Lower leg skin (tissue), 3 donors: ENCODE results near the gene UTF1.

Source experiments
- CTCF ChIP-seq, 3 donors: fragments of 450-650 bp; IDR thresholded peaks; one replicate each; pipeline ENCODE4 v1.5.1; 2016; ENCODE audit warnings: antibody characterized with exemption in 3 of 3, mild to moderate bottlenecking in 3 of 3, moderate library complexity in 2 of 3
- POLR2A ChIP-seq, 2 donors: fragments of 450-650 bp; IDR thresholded peaks; one replicate each; pipeline ENCODE4 v1.6.1; 2016 to 2017; ENCODE audit warnings: antibody characterized with exemption in 2 of 2, mild to moderate bottlenecking in 1 of 2, moderate library complexity in 1 of 2

GRCh38 chr10:133191651-133192050, 38.4 kb upstream of the UTF1 start:
- TF ChIP-seq CTCF (IDR thresholded peaks at IDR 0.05) (no peak), POLR2A (IDR thresholded peaks at IDR 0.05) (no peak)
